DOHH2 (cell line): ENCODE data around the gene CARS2.

Experiments
- CTCF ChIP-seq: fragments of 200-600 bp; sonication (generic); IDR thresholded peaks from one replicate; pipeline ENCODE4 v1.5.1; 2014; ENCODE audit warnings: antibody characterized with exemption, mild to moderate bottlenecking, low read depth, low read length; ENCODE audit not compliant: poor library complexity, severe bottlenecking
- EZH2phosphoT487 ChIP-seq: fragments of 200-600 bp; sonication (generic); IDR thresholded peaks from 2 replicates; pipeline ENCODE4 v1.6.1; 2017; ENCODE audit warnings: borderline replicate concordance, mild to moderate bottlenecking, antibody characterized with exemption, low read length, moderate library complexity, mixed read lengths

GRCh38 chr13:110723598-110723997 lies 17.7 kb upstream of the CARS2 start:
- TF ChIP-seq CTCF (no peak), EZH2phosphoT487 (no peak)
